HG02763 (cell line): Measurements from ENCODE around the gene GPR153.

ENCODE experiments used
- ATAC-seq: cut with Tn5 transposase; IDR thresholded peaks from one replicate; pipeline ENCODE4 v1.9.1; 2021; ENCODE audit warnings: mild to moderate bottlenecking, moderate library complexity; ENCODE audit not compliant: unreplicated experiment

GPR153 gene

DNA sequence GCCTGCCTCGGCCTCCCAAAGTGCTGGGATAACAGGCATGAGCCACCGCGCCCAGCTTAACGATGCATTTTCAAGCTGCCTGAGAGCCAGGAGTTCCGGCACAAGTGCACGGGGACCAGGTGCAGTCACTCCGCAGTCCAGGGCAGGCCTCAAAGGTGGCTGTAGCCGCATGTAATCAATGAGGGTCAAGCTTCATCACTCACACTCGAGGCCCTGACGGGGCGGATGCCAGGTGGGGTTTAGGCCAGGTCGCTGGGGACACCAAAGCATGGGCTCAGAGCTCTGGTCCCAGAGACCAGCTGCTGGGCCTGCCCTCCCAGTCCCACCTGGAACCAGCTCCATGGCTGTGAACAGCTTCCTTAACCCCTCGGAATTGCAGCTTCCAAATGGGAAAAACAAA lies 26.1 kb upstream of the GPR153 start:
- ATAC-seq, result no peak

DNA sequence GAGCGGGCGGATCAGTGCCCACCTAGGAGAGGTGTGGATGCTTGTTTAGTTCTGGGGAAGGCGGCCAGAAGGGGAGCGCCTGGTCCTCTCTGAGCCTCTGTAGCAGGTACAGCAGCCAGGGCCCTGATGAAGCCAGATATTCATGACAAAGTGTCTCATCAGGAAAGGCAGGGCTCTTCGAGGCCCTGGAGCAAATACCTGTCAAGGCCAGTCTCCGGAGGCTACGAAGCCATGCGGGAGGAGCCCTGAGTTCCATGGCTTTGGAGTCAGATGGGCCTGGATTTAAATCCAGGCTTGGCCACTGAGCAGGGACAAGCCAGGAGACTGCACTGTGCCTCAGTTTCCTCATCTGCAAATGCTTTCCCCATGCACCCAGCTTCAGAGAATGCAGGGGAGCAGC lies 25.4 kb upstream of the GPR153 start:
- ATAC-seq, result no peak

DNA sequence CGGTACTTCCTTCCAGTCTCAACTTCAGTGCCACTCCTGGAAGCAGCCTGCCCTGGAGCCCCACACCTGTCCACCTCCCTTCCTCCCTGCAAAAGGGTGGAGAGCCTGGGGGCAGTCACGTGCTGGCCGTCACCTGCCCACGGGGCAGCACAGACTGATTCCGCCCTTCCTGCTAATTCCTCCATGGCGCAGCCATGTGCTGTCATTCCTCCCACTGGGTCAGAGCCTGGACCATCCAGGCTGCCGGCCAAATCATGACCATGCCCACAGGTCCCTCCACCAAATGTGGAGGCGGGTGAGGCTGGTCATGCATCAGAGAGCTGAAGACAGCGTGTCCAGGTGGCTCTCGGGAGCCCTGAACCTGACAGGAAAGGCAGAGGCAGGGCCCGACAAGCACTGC lies 24.4 kb upstream of the GPR153 start:
- ATAC-seq, result no peak

DNA sequence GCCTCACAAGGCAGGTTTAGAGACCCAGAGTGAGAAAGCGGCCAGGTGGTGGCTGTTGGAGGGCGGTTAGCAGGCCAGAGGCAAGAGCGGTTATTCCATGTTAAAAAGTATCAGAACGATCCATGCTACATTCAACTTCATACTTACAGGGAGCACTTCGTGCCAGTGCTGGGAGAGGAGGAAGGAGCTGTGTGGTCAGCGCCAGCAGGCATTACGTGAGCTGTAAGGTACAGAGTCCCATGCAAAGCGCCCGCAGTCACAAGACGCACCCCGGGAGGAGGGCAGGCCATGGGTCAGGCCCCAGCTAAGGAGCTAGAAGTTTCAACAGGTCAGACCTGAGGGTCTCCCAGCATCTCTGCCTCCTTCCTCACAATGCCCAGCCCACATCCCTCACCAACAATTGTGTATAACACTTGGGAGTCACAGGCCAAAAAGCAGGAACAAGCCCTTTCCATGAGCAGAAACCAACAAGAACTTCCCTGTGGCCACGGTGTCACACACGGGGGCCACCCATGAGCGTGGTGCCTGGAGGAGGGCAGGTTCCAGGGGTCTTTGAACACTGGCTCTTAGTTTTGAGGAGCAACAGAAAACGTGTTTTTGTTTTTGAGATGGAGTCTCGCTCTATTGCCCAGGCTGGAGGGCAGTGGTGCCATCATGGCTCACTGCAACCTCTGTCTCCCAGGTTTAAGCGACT lies 21.8 kb upstream of the GPR153 start:
- ATAC-seq, result no peak

- ATAC-seq, result no peak
Observed at GRCh38 chr1:6281511-6282402, 20.9 kb upstream of the GPR153 start.

DNA sequence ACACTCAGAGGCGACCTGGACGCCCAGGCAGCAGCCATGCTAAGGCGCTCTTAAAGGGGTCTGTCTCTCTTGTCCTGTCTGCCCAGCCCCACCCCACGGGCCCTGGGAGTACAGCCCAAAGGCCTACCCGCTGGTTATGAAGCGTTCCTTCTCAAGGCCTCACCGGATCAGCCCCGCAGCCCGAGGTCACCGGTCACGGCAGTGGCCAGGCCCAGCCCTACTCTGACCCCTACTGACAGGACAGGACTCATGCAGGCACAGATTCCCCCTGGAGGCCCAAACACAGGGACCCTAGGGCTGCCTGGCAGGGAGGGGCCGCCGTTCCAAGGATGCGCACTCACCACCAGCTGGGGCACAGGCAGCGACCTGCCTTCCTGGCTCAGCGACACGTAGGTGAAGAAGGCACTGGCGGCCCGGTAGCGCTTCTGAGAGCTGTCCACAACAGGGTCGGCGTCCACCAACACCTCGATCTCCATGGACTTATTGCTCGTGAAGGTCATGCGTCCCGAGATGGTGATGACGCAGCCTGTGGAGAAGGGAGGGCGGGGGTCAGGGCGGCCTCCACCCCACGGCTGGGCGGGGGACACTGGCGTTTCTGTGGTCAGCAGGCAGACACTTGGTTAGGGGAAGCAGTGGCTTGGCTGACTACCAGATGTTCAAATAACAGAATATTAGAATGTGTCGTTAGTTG lies 20.0 kb upstream of the GPR153 start:
- no peak for ATAC-seq

GRCh38 chr1:6279613-6280383 lies 18.9 kb upstream of the GPR153 start:
- no peak for ATAC-seq

DNA sequence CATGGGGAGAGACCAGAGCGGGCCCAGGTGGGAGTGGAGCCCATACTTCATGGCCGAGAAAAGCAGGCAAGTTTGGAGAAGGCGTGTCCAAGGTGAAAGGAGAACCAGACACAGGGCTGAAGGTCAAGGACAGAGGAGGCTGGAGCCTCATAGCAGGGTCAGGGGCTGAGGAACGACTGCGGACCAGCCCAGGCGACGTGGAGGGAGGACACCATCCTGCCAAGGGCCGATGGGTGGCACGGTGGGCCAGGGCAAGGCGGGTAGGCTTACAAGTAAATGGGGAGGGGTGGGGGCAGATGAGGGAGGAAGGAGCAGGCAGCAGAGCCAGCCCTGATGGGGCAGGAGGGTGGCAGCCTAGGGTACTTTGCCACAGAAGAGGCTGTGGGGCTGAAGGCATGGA lies 18.2 kb upstream of the GPR153 start:
- ATAC-seq, result no peak

DNA sequence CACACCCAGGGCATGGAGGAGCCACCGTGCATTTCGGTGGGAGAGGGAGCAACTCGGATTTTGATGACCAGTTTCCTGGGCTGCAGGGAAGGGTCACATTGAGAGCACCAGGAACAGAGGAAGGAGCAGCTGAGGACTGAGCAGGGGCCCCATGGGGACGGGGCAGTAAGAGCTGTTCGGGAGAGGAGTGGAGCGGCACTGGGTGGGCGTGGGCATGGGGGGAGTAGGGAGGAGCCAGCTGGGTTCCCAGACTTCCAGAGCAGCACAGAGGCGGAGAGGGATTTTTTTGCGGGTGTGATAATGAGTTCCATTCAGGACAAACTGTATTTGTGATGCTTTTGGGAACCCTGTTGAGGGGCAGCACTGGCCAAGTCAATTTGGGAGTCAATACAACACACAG lies 17.4 kb upstream of the GPR153 start:
- ATAC-seq, result no peak

DNA sequence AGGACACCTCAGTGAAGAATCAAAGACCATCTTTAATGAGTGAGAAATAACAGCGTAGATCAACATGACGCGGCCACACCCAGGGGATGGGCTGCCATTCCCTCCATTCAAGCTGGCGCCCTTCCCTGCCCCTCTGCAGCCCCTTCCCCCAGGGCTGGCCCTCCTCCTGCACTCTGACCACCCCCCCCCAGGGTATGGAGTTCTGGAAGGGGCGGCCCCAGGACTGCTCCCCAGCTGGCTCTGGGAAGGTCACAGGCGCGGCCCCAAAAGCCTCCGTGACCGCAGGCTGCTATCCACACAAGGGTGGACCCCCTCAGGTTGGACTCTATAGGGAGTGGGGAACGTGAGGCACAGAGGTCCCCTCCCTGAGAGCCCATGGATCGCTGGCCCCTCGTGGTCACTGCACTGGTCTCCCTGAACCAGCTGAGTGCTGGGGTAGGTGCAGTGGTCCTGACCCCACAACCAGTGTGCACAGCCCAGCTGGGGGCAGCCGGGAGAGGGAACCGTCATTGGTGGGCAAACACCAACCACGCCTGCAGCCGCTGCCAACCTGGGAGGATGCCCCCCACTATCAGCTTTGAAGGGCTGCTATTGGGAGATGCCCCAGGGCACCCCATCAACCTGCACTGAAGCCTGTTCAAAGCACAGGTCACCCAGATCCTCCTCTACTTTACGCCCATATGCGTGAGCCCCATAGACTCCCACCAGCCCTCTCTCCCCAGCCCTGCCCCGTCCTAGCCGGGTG lies 16.1 kb upstream of the GPR153 start:
- ATAC-seq, result no peak

- ATAC-seq, result no peak
Observed at GRCh38 chr1:6275826-6276782, 15.2 kb upstream of the GPR153 start.

- ATAC-seq, result no peak
Observed at GRCh38 chr1:6274622-6275139, 13.8 kb upstream of the GPR153 start.

- no peak for ATAC-seq
Observed at GRCh38 chr1:6274102-6274501, 13.2 kb upstream of the GPR153 start.

GRCh38 chr1:6273380-6273891 lies 12.5 kb upstream of the GPR153 start:
- ATAC-seq, result no peak

GRCh38 chr1:6272868-6273267 lies 12.0 kb upstream of the GPR153 start:
- ATAC-seq, result no peak

GRCh38 chr1:6272452-6272851 lies 11.6 kb upstream of the GPR153 start:
- ATAC-seq, result no peak

- no peak for ATAC-seq
Observed at GRCh38 chr1:6271554-6271953, 10.7 kb upstream of the GPR153 start.

- ATAC-seq, result no peak
Observed at GRCh38 chr1:6271006-6271405, 10.1 kb upstream of the GPR153 start.

DNA sequence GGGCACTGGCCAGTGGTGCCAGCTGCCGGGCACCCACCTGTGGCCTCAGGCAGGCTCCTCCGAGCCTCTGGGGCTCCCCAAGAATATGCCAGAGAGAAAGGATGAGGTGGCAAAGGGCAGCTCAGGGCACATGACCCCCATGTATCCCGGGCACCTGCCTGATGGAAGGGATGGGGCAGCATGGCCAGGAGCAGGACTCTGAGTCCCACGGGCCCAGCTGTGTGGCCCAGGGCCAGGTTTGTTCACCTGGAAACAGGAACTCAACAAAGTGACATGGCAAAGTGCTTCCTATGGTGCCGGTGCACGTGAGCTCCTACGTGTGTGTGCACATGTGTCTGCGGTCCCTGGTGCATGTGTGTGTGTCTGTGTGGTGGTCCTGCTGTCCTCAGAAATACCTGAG lies 9.5 kb upstream of the GPR153 start:
- no peak for ATAC-seq
